ENCODE results near the gene CACNA1I. TPM values are rescaled to one million over a fixed set of nuclear protein-coding genes. Genes with fewer than 3 reads are reported as not detected.

Gene CACNA1I
- total and polyA plus RNA-seq, 11 donors: 0.01 to 0.07 (median 0.04) TPM; not detected in 6

DNA sequence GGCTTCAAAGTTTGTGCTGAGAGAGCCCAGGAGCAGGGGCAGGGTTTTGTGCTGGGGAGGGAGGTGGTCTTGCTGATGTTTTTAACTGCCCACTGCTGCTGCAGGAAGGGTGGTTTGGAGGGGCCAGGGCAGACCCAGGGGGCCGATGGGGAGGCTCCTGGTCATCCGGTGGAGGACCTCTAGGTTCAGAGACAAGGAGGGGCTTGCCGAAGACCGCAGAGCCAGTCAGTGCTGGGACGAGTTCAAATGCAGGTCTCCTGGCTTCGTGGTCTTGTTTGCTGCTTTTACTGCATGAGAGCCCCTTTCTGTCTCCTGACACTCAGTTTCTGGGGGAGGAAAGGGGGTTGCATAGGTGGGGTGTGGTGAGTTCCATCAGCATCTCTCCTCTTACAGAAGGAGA lies 26.0 kb downstream of the CACNA1I start:
- intact Hi-C loops (cut with DNase I): no loop called here
- H3K27me3 ChIP-seq: peaks cover 0 to 58% (median 19%) of the 10 kb centered on the region in 9 donors

DNA sequence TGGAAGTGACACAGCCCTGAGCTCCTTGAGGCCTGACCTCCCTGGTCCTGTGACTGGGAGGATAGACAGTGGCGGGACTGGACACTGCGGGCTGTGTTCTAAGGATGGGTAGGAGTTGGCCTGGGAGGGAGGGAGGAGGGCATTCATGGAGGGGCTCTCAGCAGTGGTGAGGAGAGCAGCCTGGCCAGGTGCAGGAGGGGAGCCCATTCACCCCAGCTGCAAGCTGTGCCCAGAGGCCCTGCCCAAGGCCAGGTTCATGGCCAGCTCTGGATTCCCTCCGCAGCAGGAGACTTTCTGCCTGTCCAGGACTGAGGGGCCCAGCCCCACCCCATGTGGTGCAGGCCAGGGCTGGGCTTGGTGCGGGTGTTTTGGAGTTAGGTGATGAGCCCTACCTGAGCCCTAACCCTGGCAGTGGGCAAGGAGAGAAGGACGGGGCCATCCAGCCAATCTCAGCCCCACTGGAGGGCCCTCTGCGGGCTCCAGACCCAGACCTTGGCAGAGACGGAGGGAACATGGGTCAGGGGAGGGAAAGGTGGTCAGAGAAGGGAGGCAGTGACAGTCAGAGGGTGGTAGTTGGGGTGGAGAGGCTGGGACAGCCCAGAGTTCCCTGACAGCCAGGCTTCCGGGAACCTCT lies 26.8 kb downstream of the CACNA1I start:
- H3K27me3 ChIP-seq: peaks cover 0 to 58% (median 19%) of the 10 kb centered on the region in 9 donors

More for the DNA sequence above, 26.0 kb downstream of the CACNA1I start:
- ATAC-seq (no peak), DNase-seq (no peak)
- Histone ChIP-seq H3K36me3 (no peaks in the 10 kb centered on the region), H3K27ac (no peak overlapping the region), H3K4me1 (peaks cover 0 to 5% (median 0%) of the 10 kb centered on the region in 12 donors), H3K9me3 (no peaks in the 10 kb centered on the region), H3K4me3 (no peak overlapping the region)
- 47 to 54% (median 51%) methylated on average over 6 of the region's 6 CpGs for WGBS, 4 donors
- TF ChIP-seq, protein P1, sequence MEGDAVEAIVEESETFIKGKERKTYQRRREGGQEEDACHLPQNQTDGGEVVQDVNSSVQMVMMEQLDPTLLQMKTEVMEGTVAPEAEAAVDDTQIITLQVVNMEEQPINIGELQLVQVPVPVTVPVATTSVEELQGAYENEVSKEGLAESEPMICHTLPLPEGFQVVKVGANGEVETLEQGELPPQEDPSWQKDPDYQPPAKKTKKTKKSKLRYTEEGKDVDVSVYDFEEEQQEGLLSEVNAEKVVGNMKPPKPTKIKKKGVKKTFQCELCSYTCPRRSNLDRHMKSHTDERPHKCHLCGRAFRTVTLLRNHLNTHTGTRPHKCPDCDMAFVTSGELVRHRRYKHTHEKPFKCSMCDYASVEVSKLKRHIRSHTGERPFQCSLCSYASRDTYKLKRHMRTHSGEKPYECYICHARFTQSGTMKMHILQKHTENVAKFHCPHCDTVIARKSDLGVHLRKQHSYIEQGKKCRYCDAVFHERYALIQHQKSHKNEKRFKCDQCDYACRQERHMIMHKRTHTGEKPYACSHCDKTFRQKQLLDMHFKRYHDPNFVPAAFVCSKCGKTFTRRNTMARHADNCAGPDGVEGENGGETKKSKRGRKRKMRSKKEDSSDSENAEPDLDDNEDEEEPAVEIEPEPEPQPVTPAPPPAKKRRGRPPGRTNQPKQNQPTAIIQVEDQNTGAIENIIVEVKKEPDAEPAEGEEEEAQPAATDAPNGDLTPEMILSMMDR (IDR thresholded peaks at IDR 0.05): no peak
- TF ChIP-seq POLR2A (IDR thresholded peaks at IDR 0.05): no peak

DNA sequence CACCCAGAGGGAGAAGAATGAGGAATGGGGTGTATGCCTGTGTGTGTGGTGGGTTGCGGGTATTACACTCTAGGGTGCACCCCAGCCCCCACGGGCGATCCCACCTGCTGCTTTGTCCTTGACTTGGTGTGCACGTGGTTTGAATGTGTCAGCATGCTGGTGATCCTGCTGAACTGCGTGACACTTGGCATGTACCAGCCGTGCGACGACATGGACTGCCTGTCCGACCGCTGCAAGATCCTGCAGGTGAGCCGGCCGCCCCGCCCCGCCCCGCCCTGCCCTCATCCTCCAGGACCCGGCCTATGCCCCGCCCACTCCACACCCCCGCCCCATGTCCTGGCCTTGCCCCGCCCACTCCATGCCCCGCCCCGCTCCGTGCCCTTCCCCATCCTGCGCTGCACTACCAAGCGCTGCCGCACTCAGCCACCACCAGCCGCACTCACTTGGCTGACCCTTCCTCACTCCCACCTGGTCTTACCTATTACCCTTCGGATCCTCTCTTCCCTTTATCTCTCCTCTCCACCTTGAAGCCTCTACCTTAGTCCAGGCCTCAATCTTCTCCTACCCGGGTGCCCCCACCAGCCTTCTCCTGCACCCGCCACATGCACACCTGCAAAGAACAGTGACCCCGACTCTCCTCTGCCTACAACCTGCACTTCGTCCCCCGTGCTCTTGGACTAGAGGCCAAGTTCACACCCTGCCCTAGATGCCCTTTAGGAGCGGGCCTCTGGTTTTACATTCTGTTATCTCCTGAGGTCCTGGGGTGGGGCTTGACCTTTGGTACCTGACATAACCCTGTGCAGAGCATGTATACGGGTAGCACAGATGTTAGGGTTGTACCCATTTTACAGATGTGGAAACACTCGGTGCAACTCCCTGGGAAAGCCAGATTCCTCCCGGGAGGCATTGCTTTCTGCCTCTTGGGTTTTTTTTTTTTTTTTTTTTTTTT lies 27.7 kb downstream of the CACNA1I start:
- intact Hi-C loops (cut with DNase I): no loop called here
- peak in 1 of 5 donors; percentile 76 for DNase-seq
- no peaks in the 10 kb centered on the region for H3K36me3 ChIP-seq
- H3K27me3 ChIP-seq: peaks cover 0 to 58% (median 19%) of the 10 kb centered on the region in 9 donors
- ATAC-seq: peak in 2 of 4 donors; percentile 50 to 55
- H3K4me3 ChIP-seq: no peak overlapping the region
- H3K27ac ChIP-seq: no peak overlapping the region
- no peak for TF ChIP-seq POLR2A (IDR thresholded peaks at IDR 0.05)
- TF ChIP-seq, protein P1 (IDR thresholded peaks at IDR 0.05): no peak
- peaks cover 0 to 11% (median 4%) of the 10 kb centered on the region in 12 donors for H3K9me3 ChIP-seq
- H3K4me1 ChIP-seq: no peaks in the 10 kb centered on the region
- 20 to 33% (median 24%) methylated on average over 21 to 36 of the region's 36 CpGs for WGBS, 4 donors

More for the DNA sequence above, 26.8 kb downstream of the CACNA1I start:
- no peak overlapping the region for H3K4me3 ChIP-seq
- no peak overlapping the region for H3K27ac ChIP-seq
- intact Hi-C loops (cut with DNase I): no loop called here
- peaks cover 0 to 2% (median 0%) of the 10 kb centered on the region in 12 donors for H3K9me3 ChIP-seq
- no peak for DNase-seq
- 59 to 72% (median 67%) methylated on average over 7 to 8 of the region's 8 CpGs for whole genome bisulfite sequencing, 4 donors
- H3K4me1 ChIP-seq: peaks cover 0 to 4% (median 0%) of the 10 kb centered on the region in 12 donors
- TF ChIP-seq, protein P1 (IDR thresholded peaks at IDR 0.05): no peak
- no peak for TF ChIP-seq POLR2A (IDR thresholded peaks at IDR 0.05)
- H3K36me3 ChIP-seq: no peaks in the 10 kb centered on the region
- peak in 1 of 4 donors; percentile 21 for ATAC-seq
